GM10266 (cell line): ENCODE data around the gene WDR46.
"Not testable (repeated sequence)": the region's sequence is repeated elsewhere in the genome, so short reads cannot be mapped to it uniquely, and the experiment has no call there.

Experiments
- DNase-seq: peaks from one replicate; pipeline ENCODE4 v3.0.0; 2012; ENCODE audit errors: extremely low spot score
- CTCF ChIP-seq: IDR thresholded peaks from 2 replicates; pipeline ENCODE4 v1.5.1; 2012; ENCODE audit warnings: mild to moderate bottlenecking, low read depth; ENCODE audit not compliant: control insufficient read depth, insufficient read depth; ENCODE audit errors: missing control alignments

The WDR46 gene

GRCh38 chr6:33273924-33274902, 14.8 kb downstream of the WDR46 start:
- TF ChIP-seq CTCF: no peak
- no peak for DNase-seq

DNA sequence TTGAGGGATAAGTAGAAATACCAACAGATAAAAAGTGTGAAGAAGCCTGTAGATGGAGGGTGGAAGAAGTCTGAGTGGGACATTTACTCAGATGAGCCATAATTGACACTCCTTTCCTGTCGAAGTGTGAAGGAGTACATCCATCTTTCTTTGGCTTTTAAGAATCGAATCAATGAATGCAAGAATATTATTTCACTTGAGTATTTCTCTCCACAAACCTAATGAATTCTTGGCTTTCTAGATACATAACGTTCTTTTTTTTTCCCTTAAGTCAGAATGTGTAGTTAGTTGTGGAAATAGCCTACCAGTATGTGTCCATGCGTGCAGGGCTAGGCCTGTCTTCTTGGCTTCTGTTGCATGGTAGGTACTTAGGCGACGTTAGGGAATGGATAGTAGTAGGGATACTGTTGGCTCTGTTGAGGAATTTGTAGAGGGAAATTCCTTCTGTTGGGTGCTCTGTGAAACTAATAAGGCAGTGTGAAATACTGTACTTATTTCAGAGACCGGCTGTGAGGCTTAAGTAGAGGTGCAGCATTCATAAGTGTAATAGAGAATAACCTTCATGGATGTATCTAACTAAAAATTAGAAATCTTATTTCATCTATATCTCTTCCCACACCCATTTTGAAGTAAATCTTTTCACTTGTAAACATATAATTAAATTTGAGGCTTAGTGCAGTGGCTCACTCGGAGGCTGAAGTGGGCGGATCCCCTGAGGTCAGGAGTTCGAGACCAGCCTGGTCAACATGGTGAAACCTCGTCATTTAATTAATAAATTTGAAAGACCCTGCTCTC, 15.7 kb downstream of the WDR46 start:
- DNase-seq: no peak

GRCh38 chr6:33272275-33273128, 16.5 kb downstream of the WDR46 start:
- no peak for TF ChIP-seq CTCF
- no peak for DNase-seq

More for the DNA sequence above, 15.7 kb downstream of the WDR46 start:
- no peak for TF ChIP-seq CTCF

DNA sequence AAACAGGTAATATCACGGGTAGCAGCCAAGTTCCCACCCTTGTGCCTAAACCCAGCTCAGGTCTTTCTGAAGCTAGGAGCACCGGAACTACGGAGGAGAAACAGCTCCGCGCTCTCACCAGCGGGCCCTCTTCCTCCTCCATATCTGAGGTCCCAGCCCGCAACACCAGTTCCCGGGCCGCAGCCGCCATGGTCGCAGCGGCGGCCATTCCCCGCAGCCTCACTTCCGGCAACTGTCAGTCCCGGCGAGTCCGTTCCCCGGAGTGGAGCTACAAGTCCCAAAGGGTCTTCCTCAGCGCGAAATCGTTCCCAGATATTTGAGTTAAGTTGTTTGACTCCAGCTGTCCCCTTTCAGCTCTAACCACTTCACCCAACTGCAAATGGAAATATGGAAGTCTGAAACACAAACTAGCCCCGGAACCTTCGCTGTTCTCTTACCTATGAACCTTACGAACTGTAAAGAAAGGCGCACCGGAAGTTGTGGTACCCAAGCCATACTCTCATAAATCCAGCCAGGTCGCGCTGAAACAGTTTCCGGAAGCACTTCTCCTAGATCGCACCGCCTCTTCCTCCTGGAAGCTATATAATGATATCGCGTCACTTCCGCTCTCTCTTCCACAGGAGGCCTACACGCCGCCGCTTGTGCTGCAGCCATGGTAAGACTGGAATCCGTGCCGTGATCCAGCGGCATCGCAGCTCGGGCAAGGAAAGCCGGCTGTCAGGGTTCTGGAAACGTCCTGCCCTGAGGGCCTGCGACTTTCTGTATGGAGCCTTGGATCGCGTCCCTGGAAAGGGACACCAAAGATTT, 17.4 kb downstream of the WDR46 start, which contains the start of the genes RPS18 and VPS52:
Gene RPS18, plus strand, starts transcription at position 608 of the 807 bp plus-strand sequence. Its CDS starts 45 bp downstream, at position 653.
Gene VPS52, minus strand, starts transcription at position 409 of the 807 bp plus-strand sequence. Its CDS starts 201 bp downstream, at position 208.
- no peak for TF ChIP-seq CTCF
- DNase-seq: peak; percentile 93

GRCh38 chr6:33271117-33271467, 17.9 kb downstream of the WDR46 start:
- TF ChIP-seq CTCF: no peak
- no peak for DNase-seq

GRCh38 chr6:33264015-33264414, 25.0 kb downstream of the WDR46 start:
- no peak for TF ChIP-seq CTCF
- no peak for DNase-seq

DNA sequence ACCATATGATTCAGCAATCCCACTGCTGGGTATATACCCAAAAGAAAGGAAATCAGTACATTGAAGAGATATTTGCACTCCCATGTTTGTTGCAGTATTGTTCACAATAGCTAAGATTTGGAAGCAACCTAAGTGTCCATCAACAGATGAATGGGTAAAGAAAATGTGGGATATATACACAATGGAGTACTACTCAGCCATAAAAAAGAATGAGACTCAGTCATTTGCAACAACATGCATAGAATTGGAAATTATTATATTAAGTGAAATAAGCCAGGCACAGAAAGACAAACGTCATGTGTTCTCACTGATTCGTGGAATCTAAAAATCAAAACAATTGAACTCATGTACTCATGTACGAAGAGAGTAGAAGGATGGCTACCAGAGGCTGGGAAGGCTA, 26.5 kb downstream of the WDR46 start:
- DNase-seq: not testable (repeated sequence)
